Measurements from ENCODE around the gene HMOX1.

DNA sequence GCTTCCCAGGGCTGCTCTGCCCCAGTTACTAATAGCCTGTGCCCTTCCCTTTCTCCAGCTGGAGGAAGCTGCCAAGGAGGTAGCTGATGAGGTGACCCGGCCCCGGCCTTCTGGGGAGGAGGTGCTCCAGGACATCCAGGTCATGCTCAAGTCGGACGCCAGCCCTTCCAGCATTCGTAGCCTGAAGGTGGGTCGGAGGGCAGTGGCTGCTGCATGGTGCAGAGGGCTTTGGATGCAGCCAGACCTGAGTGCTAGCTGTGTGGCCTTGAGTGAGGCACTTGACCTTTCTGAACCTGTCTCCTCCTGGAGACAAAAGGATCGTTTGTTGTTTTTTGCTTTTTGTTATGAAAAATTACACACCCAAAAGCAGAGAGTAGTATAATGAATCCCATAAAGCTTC lies 22.5 kb downstream of the HMOX1 start:
- TF ChIP-seq, protein P1, sequence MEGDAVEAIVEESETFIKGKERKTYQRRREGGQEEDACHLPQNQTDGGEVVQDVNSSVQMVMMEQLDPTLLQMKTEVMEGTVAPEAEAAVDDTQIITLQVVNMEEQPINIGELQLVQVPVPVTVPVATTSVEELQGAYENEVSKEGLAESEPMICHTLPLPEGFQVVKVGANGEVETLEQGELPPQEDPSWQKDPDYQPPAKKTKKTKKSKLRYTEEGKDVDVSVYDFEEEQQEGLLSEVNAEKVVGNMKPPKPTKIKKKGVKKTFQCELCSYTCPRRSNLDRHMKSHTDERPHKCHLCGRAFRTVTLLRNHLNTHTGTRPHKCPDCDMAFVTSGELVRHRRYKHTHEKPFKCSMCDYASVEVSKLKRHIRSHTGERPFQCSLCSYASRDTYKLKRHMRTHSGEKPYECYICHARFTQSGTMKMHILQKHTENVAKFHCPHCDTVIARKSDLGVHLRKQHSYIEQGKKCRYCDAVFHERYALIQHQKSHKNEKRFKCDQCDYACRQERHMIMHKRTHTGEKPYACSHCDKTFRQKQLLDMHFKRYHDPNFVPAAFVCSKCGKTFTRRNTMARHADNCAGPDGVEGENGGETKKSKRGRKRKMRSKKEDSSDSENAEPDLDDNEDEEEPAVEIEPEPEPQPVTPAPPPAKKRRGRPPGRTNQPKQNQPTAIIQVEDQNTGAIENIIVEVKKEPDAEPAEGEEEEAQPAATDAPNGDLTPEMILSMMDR (IDR thresholded peaks at IDR 0.05 in 8 of 11, conservative IDR thresholded peaks at IDR 0.05 in 3 of 11), result no peak
- TF ChIP-seq POLR2A (IDR thresholded peaks at IDR 0.05) (no peak), POLR2AphosphoS5 (IDR thresholded peaks at IDR 0.05) (no peak)

All from spleen (tissue), 7 donors.